H7 (cell line): ENCODE data around the gene PRKAR1B. TPM values are rescaled to one million over a fixed set of nuclear protein-coding genes. Genes with fewer than 3 reads are reported as not detected.

Experiments used
- DNase-seq: peaks from one replicate; pipeline ENCODE4 v3.0.0; 2012
- H3K27me3 ChIP-seq: 2 replicates; pipeline ENCODE4 v1.6.0; 2011; ENCODE audit warnings: mild to moderate bottlenecking, low read length; ENCODE audit not compliant: control insufficient read depth, insufficient read depth
- H3K36me3 ChIP-seq: replicated peaks from 2 replicates; pipeline ENCODE4 v1.5.1; 2011; ENCODE audit warnings: low read length; ENCODE audit not compliant: control insufficient read depth, insufficient read depth
- H3K4me3 ChIP-seq: 2 replicates; pipeline ENCODE4 v1.5.1; 2011; ENCODE audit warnings: low read depth, mild to moderate bottlenecking, control low read depth, low read length, moderate library complexity; ENCODE audit not compliant: insufficient read depth
- total RNA-seq: library from RNA; depleted of rRNA; stranded (reverse); fragments of >200 nt; shearing (Covaris generic); gene quantifications from 2 replicates; pipeline ENCODE4 v1.2.3, GENCODE V29; 2014; rRNA removed

The PRKAR1B gene
- total RNA-seq: 32.4 and 32.8 TPM in 2 replicates

DNA sequence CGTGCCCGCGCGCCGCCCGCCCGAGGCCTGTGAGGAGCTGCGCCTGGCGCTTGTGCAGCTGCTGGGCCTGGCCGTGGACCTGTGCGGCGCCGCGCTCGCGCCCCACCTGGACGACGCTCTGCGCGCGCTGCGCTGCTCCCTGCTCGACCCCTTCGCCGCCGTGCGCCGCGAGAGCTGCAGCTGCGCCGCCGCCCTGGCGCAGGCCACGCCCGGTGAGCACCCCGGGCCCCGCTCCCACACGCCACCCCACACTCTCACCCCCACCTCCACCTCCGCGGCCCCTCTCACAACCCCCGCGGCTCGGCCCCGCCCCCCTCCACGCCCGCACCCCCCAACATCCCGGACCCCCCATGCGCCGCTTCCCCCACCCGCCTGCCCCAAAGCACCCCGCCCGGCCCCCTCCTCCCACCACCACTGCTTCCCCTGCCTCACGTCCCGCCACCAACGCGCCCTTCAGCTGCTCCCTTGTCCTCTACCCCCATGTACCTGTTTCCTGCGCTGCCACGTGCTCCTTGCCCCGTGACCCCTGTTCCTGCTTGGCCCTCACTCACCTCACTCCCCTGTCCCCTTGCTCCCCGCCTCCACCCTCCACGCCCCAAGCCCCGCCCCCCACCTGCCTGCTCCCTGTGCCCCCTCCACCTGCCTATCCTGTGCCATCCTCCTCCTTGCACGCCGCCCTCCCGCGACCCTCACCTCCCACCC, at the start of gene PRKAR1B:
Gene PRKAR1B, minus strand, starts transcription at position 178 of the 702 bp plus-strand sequence. CDS start 15,776 bp downstream, outside the sequence.
- DNase-seq: peak; percentile 95
- Histone ChIP-seq H3K27me3 (no peaks in the 10 kb centered on the region), H3K4me3 (peak within 1 kb of the TSS; percentile 53), H3K36me3 (peaks cover 10% of the 10 kb centered on the region)

DNA sequence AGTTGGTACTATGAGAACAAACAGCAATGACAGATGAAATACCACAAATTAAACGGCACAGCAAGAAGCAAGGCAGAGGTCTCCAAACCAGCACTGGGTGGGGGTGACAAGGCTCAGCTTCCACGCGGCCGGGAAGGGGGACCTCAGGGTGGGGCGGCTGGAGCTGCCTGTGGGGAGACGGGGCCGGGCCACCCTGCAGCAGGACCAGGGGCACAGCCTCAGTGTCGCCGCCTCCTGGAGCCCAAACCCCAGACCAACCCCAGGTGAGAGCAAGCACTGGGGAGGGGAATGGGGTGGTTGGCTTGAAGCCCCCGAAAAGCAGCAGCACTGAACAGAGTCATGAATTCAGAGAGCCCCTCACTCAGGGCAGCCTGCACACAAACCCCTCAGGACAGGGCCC, 49.3 kb upstream of the PRKAR1B start:
- H3K36me3 ChIP-seq: peaks cover 17% of the 10 kb centered on the region
- DNase-seq: peak; percentile 32
- H3K4me3 ChIP-seq: no peak overlapping the region
- no peaks in the 10 kb centered on the region for H3K27me3 ChIP-seq

DNA sequence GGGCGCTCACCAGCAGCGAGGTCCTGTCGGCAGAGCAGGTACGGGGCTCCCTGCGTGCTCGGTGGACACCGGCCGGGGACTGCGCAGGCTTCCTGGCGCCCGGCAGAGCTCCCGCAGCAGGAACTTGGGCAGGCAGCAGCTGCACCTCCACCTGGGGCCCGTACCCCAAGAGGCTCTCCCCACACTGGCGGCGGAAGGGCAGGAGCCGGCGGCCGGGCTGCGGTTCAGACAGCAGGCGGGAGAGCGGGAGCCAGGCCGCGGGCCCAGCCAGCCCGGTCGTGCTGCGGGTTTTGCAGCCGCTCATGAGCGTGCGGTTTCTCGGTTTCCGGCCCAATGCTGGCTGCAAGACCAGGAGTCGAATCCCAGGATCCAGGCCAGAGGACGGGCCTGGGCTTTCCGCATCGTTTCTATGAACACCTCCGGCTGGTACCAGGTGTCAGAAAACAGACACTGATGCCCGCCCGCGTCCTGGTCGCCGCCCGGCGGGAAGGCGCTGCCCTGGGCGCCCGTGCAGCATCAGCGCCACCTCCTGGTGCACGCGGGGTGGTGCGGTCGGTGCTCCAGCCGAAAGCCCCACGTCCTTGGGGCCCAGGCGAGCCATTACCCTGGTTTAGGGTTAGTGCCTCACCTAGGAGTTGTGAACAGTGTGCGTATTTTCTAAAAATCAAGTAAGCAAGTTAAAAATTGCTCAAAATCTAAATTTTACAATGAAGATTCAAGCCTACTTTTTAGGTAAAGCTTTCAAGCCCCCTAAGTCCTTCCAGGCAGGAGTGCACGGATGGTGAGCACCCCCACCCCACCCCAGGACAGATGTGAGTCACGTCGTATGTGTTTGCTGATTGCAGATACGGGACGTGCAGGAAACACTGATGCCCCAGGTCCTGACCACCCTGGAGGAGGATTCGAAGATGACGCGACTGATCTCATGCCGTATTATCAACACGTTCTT, 47.4 kb upstream of the PRKAR1B start:
- peaks cover 12% of the 10 kb centered on the region for H3K36me3 ChIP-seq

DNA sequence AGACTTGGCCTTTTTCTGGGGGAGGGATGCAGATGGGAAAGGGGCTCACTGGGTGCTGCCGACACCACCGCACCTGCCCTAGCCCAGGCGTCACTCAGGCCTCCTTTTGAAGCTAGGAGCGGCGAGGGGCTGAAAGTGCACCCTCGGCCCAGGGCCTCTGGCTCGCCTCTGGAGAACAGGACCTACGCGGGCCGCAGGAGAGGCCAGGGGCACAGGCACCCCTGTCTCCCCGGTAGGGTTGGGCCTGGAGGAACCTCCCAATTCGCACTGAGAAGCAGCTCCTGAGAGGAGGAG, 46.5 kb upstream of the PRKAR1B start:
- H3K27me3 ChIP-seq: no peaks in the 10 kb centered on the region
- H3K4me3 ChIP-seq: no peak overlapping the region
- no peak for DNase-seq
- peaks cover 9% of the 10 kb centered on the region for H3K36me3 ChIP-seq

More for the DNA sequence above, 47.4 kb upstream of the PRKAR1B start:
- Histone ChIP-seq H3K27me3 (no peaks in the 10 kb centered on the region), H3K4me3 (no peak overlapping the region)
- peak; percentile 96 for DNase-seq

DNA sequence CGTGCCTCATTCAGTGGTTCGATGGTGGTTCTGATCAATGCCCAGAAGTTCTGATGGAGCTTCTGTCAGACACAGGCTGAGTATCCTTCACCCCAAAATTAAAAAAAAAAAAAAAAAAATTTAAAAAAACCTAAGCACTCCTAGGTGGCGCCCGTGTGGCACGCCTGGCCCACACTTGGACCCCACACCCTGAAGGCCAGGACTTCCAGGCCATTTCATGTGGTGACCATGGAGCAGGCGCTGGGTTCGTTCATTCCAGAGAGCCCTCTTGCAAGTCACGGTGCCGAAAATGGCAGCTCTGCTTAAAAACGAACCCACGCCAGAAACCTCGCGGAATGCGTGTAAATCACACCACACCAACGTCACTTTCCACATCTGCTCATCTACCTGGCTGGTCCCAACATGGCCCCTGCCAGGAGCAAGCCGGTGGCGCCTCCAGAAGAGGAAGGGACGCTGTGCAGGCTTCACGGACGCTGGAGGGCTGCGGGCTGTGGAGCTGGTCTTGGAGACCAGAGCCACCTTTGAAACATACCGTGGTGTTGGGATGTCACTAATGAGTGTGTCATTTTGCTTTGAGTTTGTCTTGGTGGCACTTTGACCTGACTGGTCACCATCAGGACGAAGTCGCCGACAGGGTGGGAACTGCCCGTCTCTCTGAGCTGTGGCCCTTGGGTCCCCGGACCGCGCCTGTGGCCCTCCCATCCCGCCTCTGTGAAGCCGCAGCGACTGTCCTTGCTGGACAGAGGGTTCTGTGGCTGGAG, 46.0 kb upstream of the PRKAR1B start:
- DNase-seq: no peak
- Histone ChIP-seq H3K27me3 (no peaks in the 10 kb centered on the region), H3K36me3 (peaks cover 9% of the 10 kb centered on the region), H3K4me3 (no peak overlapping the region)

DNA sequence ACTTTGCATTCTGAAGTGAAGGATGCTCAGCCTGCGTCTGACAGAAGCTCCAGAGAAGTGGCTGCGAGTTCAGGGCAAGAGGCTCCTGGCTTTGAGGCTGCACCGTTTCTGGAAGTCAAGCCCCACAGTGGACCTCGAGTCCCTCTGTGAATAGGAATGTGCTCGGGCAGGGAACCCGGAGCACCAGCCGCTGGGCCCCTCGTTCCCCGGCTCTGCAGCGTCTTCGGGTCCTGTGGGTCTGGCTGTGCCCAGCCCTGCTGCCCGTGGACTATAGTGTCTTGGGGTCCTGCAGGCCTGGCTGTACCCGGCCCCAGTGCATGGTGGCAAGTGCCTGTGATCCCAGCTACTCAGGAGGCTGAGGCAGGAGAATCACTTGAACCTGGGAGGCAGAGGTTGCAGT, 45.3 kb upstream of the PRKAR1B start:
- peaks cover 8% of the 10 kb centered on the region for H3K36me3 ChIP-seq
- DNase-seq: no peak
- no peak overlapping the region for H3K4me3 ChIP-seq
- no peaks in the 10 kb centered on the region for H3K27me3 ChIP-seq

DNA sequence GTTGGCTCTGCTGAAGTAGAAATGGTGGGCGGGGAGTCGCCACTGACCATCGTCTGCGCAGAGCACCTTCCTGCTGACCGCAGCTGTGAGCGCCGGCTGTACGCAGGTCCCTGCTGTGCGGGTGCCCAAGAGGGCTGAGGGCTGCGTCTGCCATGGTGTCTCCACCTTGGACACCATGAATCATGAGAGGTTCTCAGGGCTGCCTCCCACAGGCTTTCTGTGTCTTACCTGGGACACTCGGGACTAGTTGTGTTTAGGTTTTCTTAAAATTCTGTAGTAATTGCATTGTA, 44.9 kb upstream of the PRKAR1B start:
- no peaks in the 10 kb centered on the region for H3K27me3 ChIP-seq
- no peak overlapping the region for H3K4me3 ChIP-seq
- DNase-seq: no peak
- H3K36me3 ChIP-seq: peaks cover 8% of the 10 kb centered on the region

DNA sequence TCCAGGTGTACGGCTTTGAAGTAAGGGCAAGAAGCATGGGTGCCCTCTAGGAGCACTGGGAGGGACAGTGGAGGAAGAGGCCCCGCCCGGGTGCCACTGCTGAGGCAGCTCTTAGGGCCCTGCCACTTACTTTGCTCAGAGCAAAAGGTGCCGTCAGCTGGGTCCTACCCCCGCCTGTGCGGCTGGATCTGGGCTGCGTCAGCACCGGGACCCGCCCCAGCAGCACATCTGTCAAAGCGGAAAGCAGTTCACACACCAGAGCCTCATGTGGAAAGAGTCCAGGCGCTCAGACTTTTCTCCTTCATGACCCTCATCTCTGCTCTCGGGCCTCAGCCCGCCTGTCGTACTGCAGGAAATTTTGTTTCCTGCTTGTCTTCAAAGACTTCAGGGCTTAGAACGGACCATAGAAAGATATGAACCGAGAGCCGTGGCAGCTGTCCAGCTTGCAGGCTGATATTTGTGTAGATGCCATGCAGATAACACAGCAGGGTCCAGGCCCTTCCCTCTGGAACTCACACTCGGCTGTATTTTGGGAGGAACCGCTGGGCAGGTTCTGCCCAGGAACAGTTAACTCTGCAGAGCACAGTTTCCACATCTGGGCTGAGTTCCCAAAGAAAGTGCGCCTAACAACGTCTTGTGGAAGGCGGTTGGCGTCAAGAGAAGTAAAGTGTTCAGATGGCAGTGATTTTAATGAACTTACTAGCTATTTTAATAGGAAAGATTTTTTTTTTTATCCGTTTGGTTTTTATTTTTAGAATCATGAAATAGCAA, 44.3 kb upstream of the PRKAR1B start:
- H3K36me3 ChIP-seq: peaks cover 8% of the 10 kb centered on the region
- DNase-seq: no peak
- no peaks in the 10 kb centered on the region for H3K27me3 ChIP-seq
- no peak overlapping the region for H3K4me3 ChIP-seq

DNA sequence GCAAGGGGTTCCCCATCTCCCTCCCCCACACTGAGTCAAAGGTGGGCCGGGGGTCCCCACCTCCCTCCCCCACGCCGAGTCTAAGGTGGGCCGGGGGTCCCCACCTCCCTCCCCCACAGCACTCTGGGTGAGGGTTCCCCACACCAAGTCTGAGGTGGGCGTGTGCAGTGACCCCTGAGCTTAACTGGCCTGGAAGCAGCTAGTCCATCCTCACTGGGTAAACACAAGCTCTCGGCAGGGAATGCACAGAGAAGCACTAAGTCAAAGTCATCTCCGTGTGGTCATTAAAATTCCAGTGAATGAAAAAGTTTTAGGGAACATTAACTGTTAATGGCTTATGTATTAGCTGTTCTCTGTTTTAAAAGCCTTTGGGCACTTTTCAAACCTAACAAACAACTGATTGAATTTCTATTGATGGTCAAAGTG, 43.7 kb upstream of the PRKAR1B start:
- Histone ChIP-seq H3K4me3 (no peak overlapping the region), H3K36me3 (peaks cover 8% of the 10 kb centered on the region), H3K27me3 (no peaks in the 10 kb centered on the region)
- DNase-seq: no peak

DNA sequence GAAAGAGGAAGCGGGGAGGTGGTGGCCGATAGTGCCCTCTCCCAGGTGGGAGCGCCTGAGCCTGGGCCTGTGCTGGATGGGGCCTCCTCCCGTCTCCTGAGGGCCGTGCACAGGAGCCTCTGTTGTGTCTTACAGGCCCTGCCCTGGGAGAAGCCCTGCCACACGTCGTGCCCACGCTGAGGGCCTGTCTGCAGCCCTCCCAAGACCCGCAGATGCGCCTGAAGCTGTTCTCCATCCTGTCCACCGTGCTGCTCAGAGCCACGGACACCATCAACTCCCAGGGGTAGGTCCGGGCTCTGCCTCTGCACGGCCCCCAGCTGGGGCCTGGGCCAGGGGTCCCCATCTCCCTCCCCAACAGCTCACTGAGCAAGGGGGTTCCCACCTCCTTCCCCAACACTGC, 43.3 kb upstream of the PRKAR1B start:
- H3K36me3 ChIP-seq: peaks cover 6% of the 10 kb centered on the region
- no peaks in the 10 kb centered on the region for H3K27me3 ChIP-seq
- DNase-seq: no peak
- no peak overlapping the region for H3K4me3 ChIP-seq

DNA sequence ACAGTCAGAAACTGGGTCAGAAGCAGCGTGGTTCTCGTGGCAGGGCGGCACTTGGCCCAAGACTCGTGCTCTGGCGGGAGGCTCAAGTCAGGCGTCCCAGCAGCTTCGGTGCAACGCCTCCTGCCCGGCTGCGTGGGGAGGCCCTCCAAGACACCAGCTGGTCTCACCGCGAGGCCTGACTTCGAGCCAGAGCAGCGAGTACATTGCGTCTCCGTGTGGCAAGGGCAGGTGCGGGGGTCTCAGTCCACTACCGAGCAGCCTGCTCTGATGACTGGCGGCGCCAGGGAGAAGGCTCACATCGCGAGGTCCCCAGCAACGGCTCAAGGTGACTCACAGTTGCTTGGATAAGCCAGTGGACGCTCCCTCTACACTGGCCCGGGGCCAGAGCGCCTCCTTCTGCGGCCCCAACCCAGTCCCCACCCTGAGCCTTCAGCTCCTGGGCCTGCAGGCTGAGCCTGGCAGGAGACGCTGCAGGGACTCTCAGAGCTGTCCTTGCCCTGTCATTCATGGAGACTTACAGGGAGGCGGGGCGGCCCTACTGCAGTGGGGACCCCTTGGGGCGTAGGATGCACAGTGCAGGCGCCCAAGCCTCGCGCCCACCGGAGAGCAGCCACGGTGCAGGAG, 41.9 kb upstream of the PRKAR1B start:
- peak; percentile 91 for DNase-seq
- no peak overlapping the region for H3K4me3 ChIP-seq
- no peaks in the 10 kb centered on the region for H3K27me3 ChIP-seq

DNA sequence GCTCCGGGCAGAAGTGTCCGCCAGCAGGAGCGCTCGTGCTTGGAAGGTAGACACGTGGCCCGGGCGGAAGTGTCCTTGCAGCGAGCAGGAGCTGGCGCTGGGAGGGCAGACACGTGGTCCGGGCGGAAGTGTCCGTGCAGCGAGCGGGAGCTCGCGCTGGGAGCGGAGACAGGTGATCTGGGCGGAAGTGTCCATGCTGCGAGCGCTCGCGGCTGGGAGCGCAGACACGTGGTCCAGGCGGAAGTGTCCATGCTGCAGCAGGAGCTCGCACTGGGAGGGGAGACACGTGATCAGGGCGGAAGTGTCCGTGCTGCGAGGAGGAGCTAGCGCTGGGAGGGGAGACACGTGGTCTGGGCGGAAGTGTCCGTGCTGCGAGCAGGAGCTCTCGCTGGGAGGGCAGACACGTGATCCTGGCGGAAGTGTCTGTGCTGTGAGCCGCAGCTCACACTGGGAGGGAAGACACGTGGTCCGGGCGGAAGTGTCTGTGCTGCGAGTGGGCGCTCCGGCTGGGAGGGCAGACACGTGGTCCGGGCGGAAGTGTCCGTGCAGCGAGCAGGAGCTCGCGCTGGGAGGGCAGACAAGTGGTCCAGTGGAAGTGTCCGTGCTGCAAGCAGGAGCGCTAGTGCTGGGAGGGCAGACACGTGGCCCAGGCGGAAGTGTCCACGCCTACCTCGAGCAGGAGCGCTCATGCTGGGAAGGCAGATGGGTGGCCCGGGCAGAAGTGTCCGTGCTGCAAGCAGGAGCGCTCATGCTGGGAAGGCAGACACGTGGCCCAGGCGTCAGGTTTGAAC, 41.1 kb upstream of the PRKAR1B start:
- Histone ChIP-seq H3K27me3 (no peaks in the 10 kb centered on the region), H3K4me3 (no peak overlapping the region), H3K36me3 (peaks cover 7% of the 10 kb centered on the region)
- no peak for DNase-seq

More for the DNA sequence above, 41.9 kb upstream of the PRKAR1B start:
- H3K36me3 ChIP-seq: peaks cover 6% of the 10 kb centered on the region

DNA sequence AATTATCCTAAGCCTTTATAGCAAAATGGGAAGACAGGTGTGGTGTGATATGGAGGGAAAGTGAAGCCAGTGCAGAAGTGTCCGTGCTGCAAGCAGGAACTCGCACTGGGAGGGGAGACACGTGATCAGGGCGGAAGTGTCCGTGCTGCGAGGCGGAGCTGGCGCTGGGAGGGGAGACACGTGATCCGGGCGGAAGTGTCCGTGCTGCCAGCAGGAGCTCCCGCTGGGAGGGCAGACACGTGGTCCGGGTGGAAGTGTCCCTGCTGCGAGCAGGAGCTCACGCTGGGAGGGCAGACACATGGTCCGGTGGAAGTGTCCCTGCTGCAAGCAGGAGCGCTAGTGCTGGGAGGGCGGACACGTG, 40.5 kb upstream of the PRKAR1B start:
- no peak overlapping the region for H3K4me3 ChIP-seq
- peaks cover 8% of the 10 kb centered on the region for H3K36me3 ChIP-seq
- H3K27me3 ChIP-seq: no peaks in the 10 kb centered on the region
- no peak for DNase-seq
